Transverse colon (tissue), 4 donors: Measurements from ENCODE around the gene ZNF503.

Source experiments
- CTCF ChIP-seq, 5 experiments: fragments of 200-600 bp in 3 of 5; fragments of 450-650 bp in 2 of 5; sonication (generic) in 3 of 5; IDR thresholded peaks; 1 replicate in 2 of 5; 2 replicates in 3 of 5; pipeline ENCODE4 v1.5.1; 2016 to 2017; ENCODE audit warnings: antibody characterized with exemption in 5 of 5, inconsistent platforms in 3 of 5, mild to moderate bottlenecking in 2 of 5, moderate library complexity in 1 of 5
- EP300 ChIP-seq: sonication (generic); formaldehyde crosslinking; IDR thresholded peaks from one replicate; pipeline ENCODE4 v1.6.1; 2017; ENCODE audit warnings: antibody characterized with exemption, low read depth
- POLR2AphosphoS5 ChIP-seq, 3 donors: sonication (generic); formaldehyde crosslinking; IDR thresholded peaks; one replicate each; pipeline ENCODE4 v1.6.1; 2016; ENCODE audit warnings: antibody characterized with exemption in 3 of 3

- TF ChIP-seq CTCF (IDR thresholded peaks at IDR 0.05) (no peak), EP300 (no peak), POLR2AphosphoS5 (IDR thresholded peaks at IDR 0.05) (no peak)
Measured at GRCh38 chr10:75371010-75371409, 30.6 kb downstream of the ZNF503 start.
